GM18907 (cell line): ENCODE measurements around the gene DCST1.

ENCODE experiments used
- ATAC-seq: cut with Tn5 transposase; IDR thresholded peaks from one replicate; pipeline ENCODE4 v1.9.1; 2021; ENCODE audit warnings: mild to moderate bottlenecking, moderate library complexity; ENCODE audit not compliant: unreplicated experiment

Gene DCST1

DNA sequence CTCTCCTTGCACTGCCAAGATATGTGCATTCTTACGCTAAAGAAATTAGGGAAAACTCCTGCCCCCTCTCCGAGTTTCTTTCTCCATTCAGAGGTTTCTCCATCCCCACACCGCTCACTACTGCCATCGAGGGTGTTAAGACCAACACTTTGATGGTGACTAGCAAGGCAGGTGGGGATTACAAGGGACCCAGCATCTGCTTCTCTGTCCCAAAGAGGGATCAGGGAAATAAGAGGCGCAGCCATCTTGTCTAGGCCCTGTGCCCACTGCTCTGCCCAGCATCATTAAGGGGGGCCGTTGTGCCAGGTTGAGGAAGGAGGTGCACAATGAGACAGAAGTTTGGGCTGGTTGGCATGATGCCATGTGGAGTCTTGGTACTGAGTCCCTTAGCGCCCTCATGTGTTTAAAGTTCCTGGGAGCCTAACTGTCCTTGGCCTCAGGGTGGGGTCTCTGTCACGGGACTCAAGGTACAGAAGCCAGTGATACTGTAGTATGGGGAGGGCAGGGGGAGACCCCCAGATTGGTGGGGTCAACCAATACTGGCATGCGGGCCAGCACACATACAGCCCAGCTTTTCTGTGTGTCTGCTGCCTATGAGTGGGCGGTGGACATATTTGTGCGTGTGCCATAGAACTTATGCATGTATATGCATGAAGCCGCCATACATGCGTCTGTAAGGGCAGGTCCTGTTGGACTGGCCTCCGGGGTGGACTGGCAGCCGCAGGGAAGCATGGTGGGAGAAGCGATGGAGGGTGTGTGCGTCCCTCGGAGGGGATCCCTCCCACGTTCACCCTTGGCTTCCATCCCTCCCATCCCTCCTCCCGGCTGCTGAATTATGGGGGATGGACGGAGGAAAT is 50.5 kb downstream of the DCST1 start:
- ATAC-seq: peak; percentile 5

DNA sequence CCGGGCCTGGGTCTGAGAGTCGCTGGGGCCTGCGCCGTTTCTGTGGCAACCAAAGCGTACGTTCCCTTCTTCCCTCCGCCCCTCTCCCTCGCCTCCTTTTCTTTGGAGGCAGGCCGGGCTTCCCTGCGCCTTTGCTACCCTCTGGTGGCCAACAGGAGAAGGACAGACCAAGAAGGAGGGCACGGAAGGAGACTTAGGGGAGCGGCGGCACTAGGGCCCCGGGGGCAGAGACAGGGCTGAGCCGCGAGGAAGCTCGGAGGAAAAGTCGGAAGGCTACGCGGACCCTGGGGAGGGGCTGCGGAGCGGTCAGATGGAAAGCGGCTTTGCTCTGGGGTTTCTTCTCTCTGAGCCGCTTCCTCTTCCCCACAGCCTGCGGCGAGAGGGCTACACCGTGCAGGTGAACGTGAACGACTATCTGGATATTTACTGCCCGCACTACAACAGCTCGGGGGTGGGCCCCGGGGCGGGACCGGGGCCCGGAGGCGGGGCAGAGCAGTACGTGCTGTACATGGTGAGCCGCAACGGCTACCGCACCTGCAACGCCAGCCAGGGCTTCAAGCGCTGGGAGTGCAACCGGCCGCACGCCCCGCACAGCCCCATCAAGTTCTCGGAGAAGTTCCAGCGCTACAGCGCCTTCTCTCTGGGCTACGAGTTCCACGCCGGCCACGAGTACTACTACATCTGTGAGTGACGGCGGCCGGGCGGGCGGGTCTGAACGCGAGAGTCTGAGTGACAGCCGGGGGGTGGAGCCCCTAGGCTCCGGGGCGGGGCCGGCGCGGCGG is 51.3 kb downstream of the DCST1 start:
- ATAC-seq: peak; percentile 80

DNA sequence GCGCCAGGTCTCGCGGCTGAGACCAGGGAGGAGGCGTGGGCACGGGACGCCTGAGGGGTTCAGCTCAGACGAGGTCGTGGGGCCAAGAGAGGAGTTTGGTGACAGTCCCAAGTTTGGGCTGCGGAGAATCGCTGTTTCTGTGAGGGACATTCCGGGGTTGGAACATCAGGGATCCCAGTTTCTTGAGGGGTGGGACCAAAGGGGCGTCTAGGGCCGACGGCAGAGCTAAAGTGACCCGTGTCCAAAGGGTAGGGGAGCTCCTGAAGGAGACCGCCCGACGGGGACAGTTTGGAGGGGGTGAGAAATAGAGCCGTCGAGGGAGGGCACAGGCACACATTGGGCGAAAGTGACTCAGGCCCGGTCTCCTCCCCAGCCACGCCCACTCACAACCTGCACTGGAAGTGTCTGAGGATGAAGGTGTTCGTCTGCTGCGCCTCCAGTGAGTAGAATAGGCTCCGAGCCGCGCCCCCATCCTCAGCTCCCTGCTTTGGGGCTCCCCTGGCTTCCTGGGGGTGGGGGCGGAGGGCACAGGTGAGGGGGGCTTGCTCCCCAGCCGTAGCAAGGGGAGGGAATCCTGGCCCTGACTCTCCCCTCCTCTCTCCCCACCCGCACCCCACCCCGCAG is 52.0 kb downstream of the DCST1 start:
- no peak for ATAC-seq

DNA sequence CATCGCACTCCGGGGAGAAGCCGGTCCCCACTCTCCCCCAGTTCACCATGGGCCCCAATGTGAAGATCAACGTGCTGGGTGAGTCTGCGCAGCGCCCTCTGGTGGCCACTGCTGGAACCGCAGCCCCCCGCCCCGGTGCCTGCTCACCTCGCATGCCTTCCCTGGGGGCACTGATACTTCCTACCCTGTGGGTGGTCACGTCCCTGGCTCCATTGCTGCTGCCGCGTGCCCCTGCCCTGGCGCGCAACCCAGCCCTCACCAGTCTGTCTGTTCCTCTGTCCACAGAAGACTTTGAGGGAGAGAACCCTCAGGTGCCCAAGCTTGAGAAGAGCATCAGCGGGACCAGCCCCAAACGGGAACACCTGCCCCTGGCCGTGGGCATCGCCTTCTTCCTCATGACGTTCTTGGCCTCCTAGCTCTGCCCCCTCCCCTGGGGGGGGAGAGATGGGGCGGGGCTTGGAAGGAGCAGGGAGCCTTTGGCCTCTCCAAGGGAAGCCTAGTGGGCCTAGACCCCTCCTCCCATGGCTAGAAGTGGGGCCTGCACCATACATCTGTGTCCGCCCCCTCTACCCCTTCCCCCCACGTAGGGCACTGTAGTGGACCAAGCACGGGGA is 52.6 kb downstream of the DCST1 start:
- no peak for ATAC-seq

DNA sequence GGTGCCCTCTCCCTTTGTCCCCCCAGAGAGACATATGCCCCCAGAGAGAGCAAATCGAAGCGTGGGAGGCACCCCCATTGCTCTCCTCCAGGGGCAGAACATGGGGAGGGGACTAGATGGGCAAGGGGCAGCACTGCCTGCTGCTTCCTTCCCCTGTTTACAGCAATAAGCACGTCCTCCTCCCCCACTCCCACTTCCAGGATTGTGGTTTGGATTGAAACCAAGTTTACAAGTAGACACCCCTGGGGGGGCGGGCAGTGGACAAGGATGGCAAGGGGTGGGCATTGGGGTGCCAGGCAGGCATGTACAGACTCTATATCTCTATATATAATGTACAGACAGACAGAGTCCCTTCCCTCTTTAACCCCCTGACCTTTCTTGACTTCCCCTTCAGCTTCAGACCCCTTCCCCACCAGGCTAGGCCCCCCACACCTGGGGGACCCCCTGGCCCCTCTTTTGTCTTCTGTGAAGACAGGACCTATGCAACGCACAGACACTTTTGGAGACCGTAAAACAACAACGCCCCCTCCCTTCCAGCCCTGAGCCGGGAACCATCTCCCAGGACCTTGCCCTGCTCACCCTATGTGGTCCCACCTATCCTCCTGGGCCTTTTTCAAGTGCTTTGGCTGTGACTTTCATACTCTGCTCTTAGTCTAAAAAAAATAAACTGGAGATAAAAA is 53.4 kb downstream of the DCST1 start:
- ATAC-seq: no peak

DNA sequence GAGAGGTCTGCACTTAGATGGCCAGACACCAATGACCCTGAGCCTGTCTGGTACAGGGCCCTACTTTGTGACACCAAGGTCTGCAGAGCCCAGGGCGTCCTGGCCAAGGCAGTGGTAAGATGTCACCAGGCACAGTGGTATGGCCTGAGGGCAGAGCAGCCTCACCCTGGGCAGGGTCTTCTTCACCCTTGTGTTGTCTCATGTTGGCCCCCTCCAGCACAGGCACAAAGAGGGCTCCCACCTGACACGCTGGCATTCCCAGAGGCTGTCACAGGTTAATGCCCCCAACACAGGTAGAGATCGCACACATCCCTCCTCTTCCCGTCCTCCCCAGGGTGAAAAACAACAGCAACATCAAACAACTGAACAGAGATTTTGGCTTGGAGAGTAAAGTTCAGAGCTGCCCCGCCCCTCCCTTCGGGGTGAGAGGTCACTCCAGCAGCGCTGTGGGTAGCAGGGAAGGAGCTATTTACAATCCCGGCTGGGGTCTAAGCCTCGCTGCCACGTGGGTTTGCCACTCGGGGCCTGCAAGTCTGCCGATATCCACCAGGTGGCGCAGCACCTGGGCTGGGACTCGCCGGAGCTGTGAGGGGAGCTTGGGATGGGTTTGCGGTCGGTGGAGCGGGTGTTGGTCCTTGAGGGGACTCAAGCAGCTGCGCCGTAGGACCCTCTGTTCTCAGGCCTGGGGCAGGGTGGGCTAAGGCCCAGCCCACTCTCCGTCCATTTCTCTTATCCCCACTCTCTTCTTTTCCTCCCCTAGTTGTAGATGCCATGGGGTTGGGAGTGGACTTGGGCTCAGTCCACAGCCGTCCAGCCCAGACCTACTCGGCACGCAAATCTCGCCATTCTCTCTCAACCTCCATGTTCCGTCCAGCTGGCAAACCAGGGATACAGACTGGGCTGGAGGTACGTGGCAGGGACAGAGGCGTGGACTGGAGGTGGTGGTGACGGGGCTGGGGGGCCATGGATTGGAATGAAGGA is 57.7 kb downstream of the DCST1 start:
- no peak for ATAC-seq

DNA sequence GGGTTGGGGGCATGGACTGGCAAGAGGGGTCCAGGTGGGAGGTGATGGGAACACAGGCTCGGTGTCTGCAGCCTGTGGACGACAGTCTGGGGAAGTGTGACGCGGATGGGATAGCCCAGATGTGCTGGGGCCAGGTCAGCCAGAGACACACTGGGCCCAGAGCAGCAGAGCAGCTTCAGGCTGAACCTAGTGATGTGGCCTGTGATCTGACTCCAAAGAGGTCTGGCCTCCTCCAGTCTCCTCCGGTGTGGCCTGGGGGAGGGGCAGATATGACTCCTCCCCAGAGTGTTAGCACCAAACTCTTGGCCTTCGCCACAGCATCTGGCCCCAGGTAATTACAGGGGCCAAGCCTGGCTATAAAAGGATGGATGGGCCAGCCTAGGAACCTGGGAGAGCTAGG is 58.5 kb downstream of the DCST1 start:
- no peak for ATAC-seq

DNA sequence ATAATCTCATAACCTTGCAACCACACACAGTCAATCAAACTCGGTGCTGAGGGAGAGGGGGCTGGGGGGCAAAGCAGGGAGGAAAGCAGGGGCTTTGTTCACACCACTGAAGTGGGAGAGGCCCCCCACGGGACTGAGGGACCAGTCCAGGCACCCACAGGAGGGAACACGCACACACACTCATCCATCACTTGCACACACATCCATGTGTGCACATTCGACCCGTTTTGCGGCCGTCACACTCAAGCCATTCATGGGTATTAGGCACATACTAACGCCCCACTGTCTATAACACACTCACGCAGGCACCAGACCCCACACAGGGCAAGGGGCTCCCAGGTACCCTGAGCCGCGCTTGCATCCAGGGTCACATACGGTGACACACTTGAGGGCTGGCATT is 59.0 kb downstream of the DCST1 start:
- no peak for ATAC-seq

DNA sequence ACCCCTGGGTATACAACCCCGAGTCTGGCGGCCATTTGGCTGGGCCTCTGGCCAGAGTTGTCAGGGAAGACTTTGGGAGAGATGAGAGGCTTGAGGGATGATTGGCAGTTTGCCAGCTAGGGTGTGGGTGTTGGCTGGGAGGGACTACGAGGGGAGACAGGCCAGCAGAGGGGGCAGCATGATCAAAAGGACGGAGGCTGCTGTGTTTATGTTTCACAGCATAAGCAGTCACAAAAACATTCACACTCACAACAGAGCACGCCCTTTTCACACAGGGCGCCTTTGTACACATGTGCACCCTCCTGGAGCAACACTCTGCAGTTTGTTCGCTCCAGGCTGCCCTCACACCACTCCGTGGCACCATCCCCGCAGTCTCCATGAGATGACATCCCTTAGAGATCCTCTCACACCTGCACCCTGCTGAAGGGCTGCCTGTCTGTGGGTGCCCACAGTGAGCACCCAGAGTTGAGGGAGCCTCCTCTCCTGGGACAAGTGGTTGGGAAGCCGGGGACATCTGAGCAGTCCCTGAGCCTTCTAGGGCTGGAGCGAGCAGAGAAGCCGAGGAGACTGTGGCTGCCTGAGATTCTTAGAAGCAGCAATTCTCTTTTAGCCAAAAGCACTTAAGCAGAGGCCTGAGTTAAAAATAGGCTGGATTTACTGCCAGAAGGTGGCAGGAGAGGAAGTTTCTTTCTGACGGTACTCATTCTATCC is 60.4 kb downstream of the DCST1 start:
- ATAC-seq: no peak

DNA sequence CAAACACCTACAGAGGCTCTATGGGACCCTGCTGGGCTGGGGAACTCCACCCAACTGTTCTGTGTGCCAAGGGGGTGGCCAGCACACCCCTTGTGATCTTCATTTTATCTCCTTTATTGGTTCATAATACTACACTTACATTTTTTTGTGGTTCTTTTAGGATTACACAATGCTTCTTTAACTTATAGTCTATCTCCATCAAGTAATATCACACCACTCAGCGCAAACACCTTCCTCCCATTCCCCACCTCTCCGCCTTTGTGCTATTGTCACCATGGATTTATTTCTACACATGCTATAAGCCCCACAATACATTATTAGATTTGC is 61.0 kb downstream of the DCST1 start:
- no peak for ATAC-seq

DNA sequence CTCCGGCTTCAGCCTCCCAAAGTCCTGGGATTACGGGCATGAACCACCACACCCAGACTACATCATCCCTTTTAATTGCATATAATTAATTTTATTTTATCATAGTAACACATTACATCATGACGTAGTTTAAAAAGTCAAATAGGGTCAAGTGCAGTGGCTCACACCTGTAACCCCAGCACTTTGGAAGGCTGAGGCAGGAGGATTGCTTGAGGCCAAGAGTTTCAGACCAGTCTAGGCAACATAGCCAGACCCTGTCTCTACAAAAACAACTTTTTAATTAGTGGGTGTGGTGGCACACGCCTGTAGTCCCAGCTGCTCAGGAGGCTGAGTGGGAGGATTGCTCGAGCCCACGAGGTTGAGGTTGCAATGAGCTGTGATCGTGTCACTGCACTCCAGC is 65.7 kb downstream of the DCST1 start:
- ATAC-seq: no peak
